Measurements from ENCODE around the gene WASF3. TPM values are rescaled to one million over a fixed set of nuclear protein-coding genes. Genes with fewer than 3 reads are reported as not detected.

WASF3 gene
- total and polyA plus RNA-seq, 10 donors = 1.7 to 16.4 (median 8.4) TPM

- 67 to 93% (median 72%) methylated on average over 1 of the region's 1 CpG for WGBS, 5 donors
- TF ChIP-seq, protein P1, sequence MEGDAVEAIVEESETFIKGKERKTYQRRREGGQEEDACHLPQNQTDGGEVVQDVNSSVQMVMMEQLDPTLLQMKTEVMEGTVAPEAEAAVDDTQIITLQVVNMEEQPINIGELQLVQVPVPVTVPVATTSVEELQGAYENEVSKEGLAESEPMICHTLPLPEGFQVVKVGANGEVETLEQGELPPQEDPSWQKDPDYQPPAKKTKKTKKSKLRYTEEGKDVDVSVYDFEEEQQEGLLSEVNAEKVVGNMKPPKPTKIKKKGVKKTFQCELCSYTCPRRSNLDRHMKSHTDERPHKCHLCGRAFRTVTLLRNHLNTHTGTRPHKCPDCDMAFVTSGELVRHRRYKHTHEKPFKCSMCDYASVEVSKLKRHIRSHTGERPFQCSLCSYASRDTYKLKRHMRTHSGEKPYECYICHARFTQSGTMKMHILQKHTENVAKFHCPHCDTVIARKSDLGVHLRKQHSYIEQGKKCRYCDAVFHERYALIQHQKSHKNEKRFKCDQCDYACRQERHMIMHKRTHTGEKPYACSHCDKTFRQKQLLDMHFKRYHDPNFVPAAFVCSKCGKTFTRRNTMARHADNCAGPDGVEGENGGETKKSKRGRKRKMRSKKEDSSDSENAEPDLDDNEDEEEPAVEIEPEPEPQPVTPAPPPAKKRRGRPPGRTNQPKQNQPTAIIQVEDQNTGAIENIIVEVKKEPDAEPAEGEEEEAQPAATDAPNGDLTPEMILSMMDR (IDR thresholded peaks at IDR 0.05 in 8 of 11, conservative IDR thresholded peaks at IDR 0.05 in 3 of 11) = no peak
- no peak for TF ChIP-seq POLR2A (IDR thresholded peaks at IDR 0.05)
- TF ChIP-seq POLR2AphosphoS5 (IDR thresholded peaks at IDR 0.05) = no peak
- Histone ChIP-seq H3K36me3 (no peaks in the 10 kb centered on the region), H3K4me3 (no peak overlapping the region), H3K4me1 (peaks cover 0 to 23% (median 16%) of the 10 kb centered on the region in 6 donors), H3K27me3 (replicated peaks in 1 of 7) (peaks cover 0 to 53% (median 8%) of the 10 kb centered on the region in 7 donors), H3K27ac (no peak overlapping the region), H3K9me3 (peaks cover 0 to 4% (median 0%) of the 10 kb centered on the region in 8 donors)
- intact Hi-C loops (cut with DNase I; ENCODE audit: low total_unique reads) = no loop called here
- no peak for DNase-seq
Measured at GRCh38 chr13:26555413-26555812, 2.1 kb upstream of the WASF3 start.

GRCh38 chr13:26557051-26557392 is 461 bp upstream of the WASF3 start:
- TF ChIP-seq POLR2AphosphoS5 (IDR thresholded peaks at IDR 0.05) (no peak), POLR2A (IDR thresholded peaks at IDR 0.05) (no peak)
- TF ChIP-seq, protein P1 (IDR thresholded peaks at IDR 0.05 in 8 of 11, conservative IDR thresholded peaks at IDR 0.05 in 3 of 11) = no peak
- intact Hi-C loops (cut with DNase I; ENCODE audit: low total_unique reads) = no loop called here
- Histone ChIP-seq H3K27me3 (replicated peaks in 1 of 7) (peaks cover 0 to 54% (median 8%) of the 10 kb centered on the region in 7 donors), H3K27ac (no peak overlapping the region), H3K4me3 (peak overlapping the region in 7 of 8 donors; percentile 6 to 84 (median 64)), H3K4me1 (peaks cover 0 to 23% (median 16%) of the 10 kb centered on the region in 6 donors), H3K9me3 (peaks cover 0 to 4% (median 0%) of the 10 kb centered on the region in 8 donors), H3K36me3 (no peaks in the 10 kb centered on the region)
- 0 to 5% (median 2%) methylated on average over 3 of the region's 3 CpGs for WGBS, 5 donors
- DNase-seq = no peak

- Histone ChIP-seq H3K36me3 (no peaks in the 10 kb centered on the region), H3K4me3 (peak overlapping the region; percentile 50 to 84 (median 60)), H3K27ac (peak overlapping the region in 5 of 8 donors; percentile 52 to 72 (median 67)), H3K9me3 (peaks cover 0 to 4% (median 0%) of the 10 kb centered on the region in 8 donors), H3K4me1 (peaks cover 0 to 23% (median 16%) of the 10 kb centered on the region in 6 donors), H3K27me3 (replicated peaks in 1 of 7) (peaks cover 0 to 62% (median 8%) of the 10 kb centered on the region in 7 donors)
- intact Hi-C loops (cut with DNase I; ENCODE audit: low total_unique reads) = no loop called here
- peak; percentile 78 for DNase-seq
- peak in 1 of 3 donors; percentile 41 for TF ChIP-seq POLR2AphosphoS5 (IDR thresholded peaks at IDR 0.05)
- no peak for TF ChIP-seq POLR2A (IDR thresholded peaks at IDR 0.05)
- WGBS, 5 donors = 3 to 8% (median 4%) methylated on average over 17 to 73 of the region's 73 CpGs
Measured at GRCh38 chr13:26558074-26558805, 757 bp downstream of the WASF3 start.

DNA sequence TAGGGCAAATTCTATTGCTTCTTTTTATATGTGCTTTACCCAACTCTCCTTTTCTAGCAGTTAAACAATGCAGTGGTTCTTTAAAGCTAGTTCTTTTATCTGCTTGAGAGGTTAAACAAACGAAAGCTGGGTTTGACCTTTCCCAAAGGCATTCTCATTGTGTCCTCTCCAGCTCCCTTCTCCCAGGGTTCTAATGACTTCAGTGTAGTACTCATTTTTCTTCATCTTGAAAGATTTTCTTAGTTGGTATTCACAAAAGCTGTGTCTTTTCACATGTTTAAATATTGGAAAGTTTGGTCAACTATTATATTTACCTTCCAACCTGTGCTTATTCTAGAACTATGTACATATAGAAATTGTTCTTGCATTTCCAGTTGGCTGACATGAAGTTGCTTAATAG is 1.5 kb downstream of the WASF3 start:
- TF ChIP-seq, protein P1 (IDR thresholded peaks at IDR 0.05 in 8 of 11, conservative IDR thresholded peaks at IDR 0.05 in 3 of 11) = no peak
- TF ChIP-seq POLR2A (IDR thresholded peaks at IDR 0.05) = no peak
- TF ChIP-seq POLR2AphosphoS5 (IDR thresholded peaks at IDR 0.05) = no peak
- Histone ChIP-seq H3K9me3 (peaks cover 0 to 4% (median 0%) of the 10 kb centered on the region in 8 donors), H3K4me3 (peak overlapping the region in 3 of 8 donors; percentile 57 to 84 (median 75)), H3K4me1 (peaks cover 0 to 23% (median 16%) of the 10 kb centered on the region in 6 donors), H3K27me3 (replicated peaks in 1 of 7) (peaks cover 0 to 68% (median 8%) of the 10 kb centered on the region in 7 donors), H3K27ac (no peak overlapping the region), H3K36me3 (no peaks in the 10 kb centered on the region)
- 26 to 50% (median 44%) methylated on average over 1 of the region's 1 CpG for WGBS, 5 donors
- DNase-seq = no peak
- intact Hi-C loops (cut with DNase I; ENCODE audit: low total_unique reads) = no loop called here

Measured in spleen (tissue), 11 donors.